HEK293T (cell line): ENCODE data around the gene TCF25.

Experiments
- ARNT ChIP-seq: fragments of 450-650 bp; IDR thresholded peaks from 2 replicates; pipeline ENCODE4 v1.6.1; 2017; ENCODE audit warnings: mild to moderate bottlenecking
- ELF4 ChIP-seq: fragments of 450-650 bp; IDR thresholded peaks from 2 replicates; pipeline ENCODE4 v1.6.1; 2017; ENCODE audit warnings: antibody characterized with exemption
- FOXA1 ChIP-seq: fragments of 450-650 bp; IDR thresholded peaks from 2 replicates; pipeline ENCODE4 v1.6.1; 2016; ENCODE audit warnings: mild to moderate bottlenecking
- FOXM1 ChIP-seq: fragments of 450-650 bp; IDR thresholded peaks from 2 replicates; pipeline ENCODE4 v1.6.1; 2017; ENCODE audit warnings: mild to moderate bottlenecking, borderline replicate concordance
- L3MBTL2 ChIP-seq: fragments of 450-650 bp; conservative IDR thresholded peaks from 2 replicates; pipeline ENCODE4 v1.6.1; 2016; ENCODE audit warnings: mild to moderate bottlenecking
- SUZ12 ChIP-seq: fragments of 450-650 bp; IDR thresholded peaks from 2 replicates; pipeline ENCODE4 v1.6.1; 2016; ENCODE audit warnings: mild to moderate bottlenecking
- TARDBP ChIP-seq: fragments of 450-650 bp; IDR thresholded peaks from 2 replicates; pipeline ENCODE4 v1.6.1; 2016
- ZNF384 ChIP-seq: fragments of 450-650 bp; IDR thresholded peaks from 2 replicates; pipeline ENCODE4 v1.6.1; 2016

- TF ChIP-seq SUZ12 (no peak), TARDBP (no peak), L3MBTL2 (no peak), FOXA1 (no peak), ZNF384 (no peak), FOXM1 (no peak), ELF4 (no peak), ARNT (no peak)
Observed at GRCh38 chr16:89912143-89912542, 38.8 kb downstream of the TCF25 start.
